ENCODE results near the gene ALDH1A2.

ALDH1A2 gene

GRCh38 chr15:57941816-57942215, 123.7 kb downstream of the ALDH1A2 start:
- no peak for DNase-seq

DNA sequence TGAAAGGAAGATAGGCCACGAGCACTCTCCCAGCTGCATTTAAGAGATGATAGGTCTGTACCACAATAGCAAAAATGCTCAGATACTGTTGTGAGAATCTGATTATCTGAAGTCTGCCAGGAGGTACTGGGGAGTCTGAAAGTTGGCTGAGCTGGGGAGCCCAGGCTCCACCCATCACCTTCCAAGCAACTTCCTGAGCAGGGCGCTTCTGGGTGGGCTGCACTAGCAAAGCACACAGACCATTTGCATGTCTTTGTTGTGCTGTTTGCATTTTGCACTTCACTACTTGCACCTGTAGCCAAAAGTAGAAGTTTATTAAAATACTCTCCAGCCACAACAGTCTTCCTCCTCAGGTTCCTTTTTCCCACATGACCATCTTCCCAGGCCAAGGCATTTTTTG, 133.2 kb downstream of the ALDH1A2 start:
- DNase-seq = no peak

- DNase-seq = no peak
Measured at GRCh38 chr15:57931570-57931969, 133.9 kb downstream of the ALDH1A2 start.

- no peak for DNase-seq
Measured at GRCh38 chr15:57927091-57927631, 138.3 kb downstream of the ALDH1A2 start.

GRCh38 chr15:57925650-57926049, 139.9 kb downstream of the ALDH1A2 start:
- no peak for DNase-seq

- DNase-seq = no peak
Measured at GRCh38 chr15:57924598-57924997, 140.9 kb downstream of the ALDH1A2 start.

- DNase-seq = no peak
Measured at GRCh38 chr15:57923750-57924149, 141.8 kb downstream of the ALDH1A2 start.

DNA sequence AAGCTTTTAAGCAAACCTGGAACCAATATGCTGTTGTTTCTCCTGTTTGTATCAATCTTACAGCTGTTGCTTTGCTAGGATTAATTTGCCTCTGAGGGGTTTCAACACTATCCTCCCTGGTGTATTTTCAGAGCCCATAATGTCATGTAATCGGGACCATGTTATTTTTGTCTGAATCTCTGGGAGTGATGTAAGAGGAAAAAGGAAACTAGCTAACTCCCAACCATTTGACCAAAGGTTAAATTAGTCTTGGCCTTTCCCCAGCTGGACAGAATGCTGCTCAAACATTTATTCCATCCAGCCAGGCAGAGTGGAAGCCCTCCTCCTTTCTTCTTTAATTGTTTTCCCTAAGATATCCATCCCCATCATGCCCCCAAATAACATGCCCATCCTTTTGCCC, 142.2 kb downstream of the ALDH1A2 start:
- DNase-seq = no peak

DNA sequence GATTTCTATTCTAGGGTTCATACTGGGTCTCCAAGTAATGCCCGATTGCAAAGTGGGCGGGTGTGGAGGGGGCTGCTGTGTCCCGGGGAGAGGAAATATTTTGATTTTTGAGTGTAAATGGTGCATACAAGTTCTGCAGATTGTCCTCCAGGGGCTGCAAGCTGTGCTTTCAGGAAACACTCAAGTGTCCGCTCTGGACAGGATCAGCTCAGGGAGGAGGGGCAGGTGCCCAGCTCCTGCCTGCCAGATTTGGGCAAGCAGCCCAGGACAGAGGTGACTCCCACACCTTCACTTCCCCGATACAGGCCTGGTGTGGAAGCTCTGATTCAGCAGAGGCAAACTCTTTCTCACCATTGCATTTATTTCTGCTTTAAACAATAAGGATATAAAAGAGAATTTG, 142.7 kb downstream of the ALDH1A2 start:
- no peak for DNase-seq

DNA sequence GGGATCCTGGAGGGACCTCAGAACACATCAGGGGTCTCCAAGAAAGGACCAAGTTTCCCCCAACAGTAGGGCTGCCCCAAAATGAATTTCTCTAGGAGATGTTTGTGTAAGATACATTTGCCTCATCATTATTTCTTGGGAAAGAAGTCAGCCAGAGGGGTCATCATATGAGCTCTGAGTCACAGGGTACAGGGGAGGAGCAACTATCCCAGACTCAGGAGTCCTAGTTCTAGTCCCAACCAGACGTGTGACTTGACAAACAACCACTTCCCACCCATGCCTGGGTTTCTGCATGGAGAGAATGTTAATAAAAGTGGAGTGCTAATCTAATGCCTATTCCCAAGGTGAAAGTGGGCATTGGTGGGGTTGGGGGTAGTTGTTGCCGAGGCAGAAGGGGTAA, 144.1 kb downstream of the ALDH1A2 start:
- DNase-seq = no peak

- DNase-seq = no peak
Measured at GRCh38 chr15:57920911-57921310, 144.6 kb downstream of the ALDH1A2 start.

- DNase-seq = no peak
Measured at GRCh38 chr15:57919754-57920153, 145.8 kb downstream of the ALDH1A2 start.

GRCh38 chr15:57917998-57918397, 147.5 kb downstream of the ALDH1A2 start:
- DNase-seq = no peak

DNA sequence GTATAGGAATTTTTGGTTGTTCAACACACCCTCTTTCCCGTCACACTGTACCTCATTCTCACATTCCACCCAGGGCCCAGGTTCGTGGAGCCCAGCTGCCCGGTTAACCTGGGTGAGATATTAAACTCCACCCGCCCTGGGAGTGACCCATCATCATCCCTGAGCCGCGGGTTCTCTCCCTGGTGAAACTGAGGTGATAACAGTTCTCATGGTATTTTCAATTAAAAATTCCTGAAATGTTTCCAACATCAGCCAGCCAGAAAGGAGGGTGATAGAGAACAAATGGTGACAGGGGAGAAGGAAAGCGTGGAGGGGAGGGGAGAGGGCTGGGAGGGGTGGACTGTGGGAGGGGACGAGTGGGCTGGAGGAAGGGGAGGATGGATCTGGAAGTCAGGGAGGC, 148.8 kb downstream of the ALDH1A2 start:
- DNase-seq = no peak

DNA sequence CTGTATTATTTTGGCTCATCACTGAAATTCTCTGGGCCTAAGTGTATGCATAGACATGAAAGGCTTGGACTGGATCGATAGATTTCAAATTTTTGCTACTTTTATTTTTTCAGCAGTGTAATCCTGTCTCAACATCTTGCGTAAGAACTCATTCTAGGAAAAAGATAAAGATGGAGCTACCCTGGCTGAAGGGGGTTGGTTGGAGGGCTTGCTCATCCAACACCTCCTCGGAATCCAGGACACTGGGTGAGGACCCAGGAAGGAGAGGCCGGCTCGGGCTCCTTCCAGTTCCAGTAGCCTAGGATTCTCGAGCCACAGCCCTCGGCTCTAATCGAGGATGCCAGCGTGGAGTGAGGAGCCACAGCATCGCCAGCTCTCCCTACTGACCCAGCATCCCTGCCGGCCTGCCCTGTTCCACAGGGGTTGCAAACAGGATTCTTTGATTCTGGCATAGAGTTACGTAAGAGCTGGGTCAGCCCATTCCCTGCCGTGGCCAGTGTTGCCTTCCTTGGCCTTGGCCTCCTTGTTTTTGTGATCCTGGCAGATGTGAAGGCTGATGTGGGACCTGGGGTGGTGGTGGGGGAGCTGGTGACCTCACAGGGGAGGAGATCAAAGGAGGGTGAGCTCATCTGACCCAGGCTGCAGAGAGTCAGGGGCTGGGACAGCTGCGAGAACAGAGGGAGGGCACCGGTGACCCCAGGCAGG, 149.5 kb downstream of the ALDH1A2 start:
- DNase-seq = no peak

DNA sequence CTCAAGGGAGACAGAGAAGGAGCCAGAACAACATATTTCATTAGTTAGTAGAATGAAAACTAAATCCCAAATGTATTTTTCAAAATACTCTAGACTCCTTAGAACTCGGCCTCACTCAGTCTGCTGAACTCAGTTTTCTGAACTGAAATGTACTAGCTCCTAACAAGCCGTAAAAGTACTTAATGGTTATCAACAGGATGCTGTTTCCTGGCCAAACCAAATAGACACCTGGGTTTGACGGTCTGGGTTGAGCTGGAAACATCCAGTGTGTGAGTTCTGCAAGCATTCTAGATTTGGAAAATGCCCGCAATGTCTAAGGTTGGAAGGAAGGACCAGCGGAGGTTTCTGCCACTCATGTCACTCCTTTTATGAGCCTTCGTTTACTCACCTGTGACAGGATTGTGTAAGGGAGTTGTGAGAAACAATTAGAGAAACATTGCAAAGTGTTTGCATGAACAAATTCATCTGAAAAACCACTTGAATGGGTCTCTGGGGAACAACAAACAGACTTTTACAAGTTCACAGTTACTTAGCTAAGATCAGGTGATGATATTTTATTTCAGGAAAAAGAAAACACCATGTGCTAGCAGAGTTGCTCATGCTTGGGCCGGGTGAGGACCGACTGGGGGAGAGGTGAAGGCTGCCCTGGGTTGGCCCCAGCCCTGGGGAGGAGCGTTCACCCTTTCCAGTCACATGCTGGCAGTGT, 151.0 kb downstream of the ALDH1A2 start:
- DNase-seq = no peak

GRCh38 chr15:57911247-57911646, 154.3 kb downstream of the ALDH1A2 start:
- no peak for DNase-seq

- no peak for DNase-seq
Measured at GRCh38 chr15:57910672-57911071, 154.8 kb downstream of the ALDH1A2 start.

GRCh38 chr15:57909388-57909787, 156.1 kb downstream of the ALDH1A2 start:
- DNase-seq = no peak

GRCh38 chr15:57903626-57904025, 161.9 kb downstream of the ALDH1A2 start:
- DNase-seq = no peak
